HG03175 (cell line): ENCODE results near the gene IMPG2.

Source experiments
- ATAC-seq: cut with Tn5 transposase; IDR thresholded peaks from one replicate; pipeline ENCODE4 v1.9.1; 2021; ENCODE audit warnings: mild to moderate bottlenecking, moderate library complexity; ENCODE audit not compliant: unreplicated experiment

The IMPG2 gene

GRCh38 chr3:101278727-101279126 lies 41.6 kb downstream of the IMPG2 start:
- no peak for ATAC-seq

GRCh38 chr3:101273608-101274007 lies 46.8 kb downstream of the IMPG2 start:
- no peak for ATAC-seq

- no peak for ATAC-seq
Observed at GRCh38 chr3:101273156-101273555, 47.2 kb downstream of the IMPG2 start.

GRCh38 chr3:101271728-101272127 lies 48.6 kb downstream of the IMPG2 start:
- no peak for ATAC-seq

- ATAC-seq, result no peak
Observed at GRCh38 chr3:101270149-101270548, 50.2 kb downstream of the IMPG2 start.

GRCh38 chr3:101268971-101269671 lies 51.3 kb downstream of the IMPG2 start:
- ATAC-seq, result no peak

- ATAC-seq, result no peak
Observed at GRCh38 chr3:101268141-101268540, 52.2 kb downstream of the IMPG2 start.

- no peak for ATAC-seq
Observed at GRCh38 chr3:101266566-101266965, 53.8 kb downstream of the IMPG2 start.

- no peak for ATAC-seq
Observed at GRCh38 chr3:101266071-101266470, 54.3 kb downstream of the IMPG2 start.

- ATAC-seq, result no peak
Observed at GRCh38 chr3:101262393-101263240, 57.8 kb downstream of the IMPG2 start.

GRCh38 chr3:101261506-101261905 lies 58.9 kb downstream of the IMPG2 start:
- no peak for ATAC-seq

- ATAC-seq, result no peak
Observed at GRCh38 chr3:101259485-101260341, 60.7 kb downstream of the IMPG2 start.

GRCh38 chr3:101256511-101256910 lies 63.9 kb downstream of the IMPG2 start:
- ATAC-seq, result no peak

- ATAC-seq, result no peak
Observed at GRCh38 chr3:101255441-101255840, 64.9 kb downstream of the IMPG2 start.

- no peak for ATAC-seq
Observed at GRCh38 chr3:101253396-101253795, 67.0 kb downstream of the IMPG2 start.

GRCh38 chr3:101252945-101253344 lies 67.4 kb downstream of the IMPG2 start:
- no peak for ATAC-seq

- ATAC-seq, result no peak
Observed at GRCh38 chr3:101252307-101252706, 68.1 kb downstream of the IMPG2 start.

GRCh38 chr3:101251441-101251840 lies 68.9 kb downstream of the IMPG2 start:
- no peak for ATAC-seq

GRCh38 chr3:101249522-101249921 lies 70.9 kb downstream of the IMPG2 start:
- no peak for ATAC-seq

- no peak for ATAC-seq
Observed at GRCh38 chr3:101248736-101249135, 71.6 kb downstream of the IMPG2 start.

GRCh38 chr3:101244212-101244575 lies 76.2 kb downstream of the IMPG2 start:
- ATAC-seq, result no peak
